Tibial nerve (tissue), 4 donors: ENCODE results near the gene CEP85L. TPM values are rescaled to one million over a fixed set of nuclear protein-coding genes. Genes with fewer than 3 reads are reported as not detected.

Source experiments
- DNase-seq, 2 donors: peaks; one replicate each; pipeline ENCODE4 v3.0.0-alpha.2; 2019; ENCODE audit warnings: low spot score in 2 of 2
- H3K27ac ChIP-seq, 4 donors: fragments of 200-600 bp; sonication (generic) in 3 of 4; one replicate each; pipeline ENCODE4 v1.5.1; 2017 to 2019; ENCODE audit warnings: mild to moderate bottlenecking in 1 of 4
- H3K27me3 ChIP-seq, 2 donors: fragments of 200-600 bp; sonication (generic) in 1 of 2; one replicate each; pipeline versions ENCODE4 v1.5.1 to v1.6.0; 2017 to 2019
- H3K36me3 ChIP-seq, 3 donors: fragments of 200-600 bp; sonication (generic); one replicate each; pipeline ENCODE4 v1.5.1; 2018 to 2019
- H3K4me1 ChIP-seq, 4 donors: fragments of 200-600 bp; sonication (generic) in 3 of 4; one replicate each; pipeline ENCODE4 v1.5.1; 2017 to 2019
- H3K4me3 ChIP-seq, 4 donors: fragments of 200-600 bp; sonication (generic) in 3 of 4; one replicate each; pipeline ENCODE4 v1.5.1; 2017 to 2019; ENCODE audit warnings: mild to moderate bottlenecking in 1 of 4, moderate library complexity in 1 of 4
- H3K9me3 ChIP-seq, 4 donors: fragments of 200-600 bp; sonication (generic) in 3 of 4; one replicate each; pipeline ENCODE4 v1.5.1; 2017 to 2019
- EP300 ChIP-seq, 2 donors: sonication (generic); formaldehyde crosslinking; IDR thresholded peaks; one replicate each; pipeline ENCODE4 v1.6.1; 2017; ENCODE audit warnings: antibody characterized with exemption in 2 of 2, mild to moderate bottlenecking in 1 of 2
- POLR2A ChIP-seq, 2 donors: fragments of 450-650 bp; IDR thresholded peaks; one replicate each; pipeline ENCODE4 v1.6.1; 2017; ENCODE audit warnings: antibody characterized with exemption in 2 of 2, mild to moderate bottlenecking in 2 of 2, moderate library complexity in 2 of 2
- WGBS, 2 donors: methylation state at CpG; one replicate each; pipeline ENCODE4 v1.1.5; 2018; 5-methylcytosine and 5-hydroxymethylcytosine counted together
- total RNA-seq, 4 donors: library from RNA; depleted of rRNA; stranded (reverse); fragments of >200 nt; gene quantifications; one replicate each; pipeline ENCODE4 v1.1.0, GENCODE V29; 2016
- TF ChIP-seq, protein P1 (sequence below), 5 experiments: fragments of 200-600 bp in 3 of 5; fragments of 450-650 bp in 2 of 5; sonication (generic) in 3 of 5; IDR thresholded peaks; one replicate each; pipeline ENCODE4 v1.5.1; 2016 to 2019; ENCODE audit warnings: antibody characterized with exemption in 5 of 5, mild to moderate bottlenecking in 3 of 5, moderate library complexity in 2 of 5

Gene CEP85L
- total RNA-seq, 4 donors from 2014 or later, result 26.7 to 47.4 (median 37.8) TPM

DNA sequence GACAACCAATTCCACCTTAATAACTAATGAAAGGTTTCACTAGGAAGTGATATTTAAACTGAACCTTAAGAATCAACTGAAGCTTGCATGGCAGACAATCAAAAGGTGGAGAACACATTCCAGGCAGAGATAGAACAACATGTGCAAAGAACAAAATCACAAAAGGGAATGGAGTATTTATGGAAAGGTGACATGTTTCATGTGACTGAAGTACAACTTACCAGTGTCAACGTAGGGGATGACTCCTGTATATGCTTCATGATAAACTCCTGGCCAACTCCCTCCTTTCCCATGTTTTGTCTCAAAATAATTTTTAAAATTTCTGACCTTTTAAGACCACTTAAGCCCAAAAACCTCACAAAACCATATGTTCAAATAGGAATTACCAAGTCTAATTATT lies 96.7 kb downstream of the CEP85L start:
- TF ChIP-seq EP300 (IDR thresholded peaks at IDR 0.05), result no peak
- TF ChIP-seq, protein P1, sequence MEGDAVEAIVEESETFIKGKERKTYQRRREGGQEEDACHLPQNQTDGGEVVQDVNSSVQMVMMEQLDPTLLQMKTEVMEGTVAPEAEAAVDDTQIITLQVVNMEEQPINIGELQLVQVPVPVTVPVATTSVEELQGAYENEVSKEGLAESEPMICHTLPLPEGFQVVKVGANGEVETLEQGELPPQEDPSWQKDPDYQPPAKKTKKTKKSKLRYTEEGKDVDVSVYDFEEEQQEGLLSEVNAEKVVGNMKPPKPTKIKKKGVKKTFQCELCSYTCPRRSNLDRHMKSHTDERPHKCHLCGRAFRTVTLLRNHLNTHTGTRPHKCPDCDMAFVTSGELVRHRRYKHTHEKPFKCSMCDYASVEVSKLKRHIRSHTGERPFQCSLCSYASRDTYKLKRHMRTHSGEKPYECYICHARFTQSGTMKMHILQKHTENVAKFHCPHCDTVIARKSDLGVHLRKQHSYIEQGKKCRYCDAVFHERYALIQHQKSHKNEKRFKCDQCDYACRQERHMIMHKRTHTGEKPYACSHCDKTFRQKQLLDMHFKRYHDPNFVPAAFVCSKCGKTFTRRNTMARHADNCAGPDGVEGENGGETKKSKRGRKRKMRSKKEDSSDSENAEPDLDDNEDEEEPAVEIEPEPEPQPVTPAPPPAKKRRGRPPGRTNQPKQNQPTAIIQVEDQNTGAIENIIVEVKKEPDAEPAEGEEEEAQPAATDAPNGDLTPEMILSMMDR (IDR thresholded peaks at IDR 0.05), result no peak
- no peak for TF ChIP-seq POLR2A (IDR thresholded peaks at IDR 0.05)
- Histone ChIP-seq H3K4me3 (no peak overlapping the region), H3K36me3 (peaks cover 0 to 14% (median 0%) of the 10 kb centered on the region in 3 donors), H3K4me1 (peaks cover 4 to 62% (median 15%) of the 10 kb centered on the region in 4 donors), H3K27me3 (no peaks in the 10 kb centered on the region), H3K27ac (no peak overlapping the region), H3K9me3 (no peaks in the 10 kb centered on the region)
- WGBS, 2 donors, result 61 to 67% methylated on average over 1 of the region's 1 CpG
- no peak for DNase-seq

- Histone ChIP-seq H3K36me3 (peaks cover 0 to 14% (median 0%) of the 10 kb centered on the region in 3 donors), H3K27ac (no peak overlapping the region), H3K27me3 (no peaks in the 10 kb centered on the region), H3K4me3 (no peak overlapping the region), H3K4me1 (peaks cover 0 to 61% (median 8%) of the 10 kb centered on the region in 4 donors), H3K9me3 (no peaks in the 10 kb centered on the region)
- TF ChIP-seq, protein P1 (IDR thresholded peaks at IDR 0.05), result no peak
- no peak for TF ChIP-seq EP300 (IDR thresholded peaks at IDR 0.05)
- no peak for TF ChIP-seq POLR2A (IDR thresholded peaks at IDR 0.05)
- DNase-seq, result no peak
- WGBS, 2 donors, result 24 to 31% methylated on average over 1 of the region's 1 CpG
These were observed 98.3 kb downstream of the CEP85L start for GRCh38 chr6:118553132-118553531.

- Histone ChIP-seq H3K4me1 (peaks cover 0 to 71% (median 8%) of the 10 kb centered on the region in 4 donors), H3K36me3 (peaks cover 0 to 14% (median 0%) of the 10 kb centered on the region in 3 donors), H3K9me3 (no peaks in the 10 kb centered on the region), H3K27ac (peak overlapping the region in 2 of 4 donors; percentile 9 to 32), H3K27me3 (no peaks in the 10 kb centered on the region), H3K4me3 (no peak overlapping the region)
- TF ChIP-seq, protein P1 (IDR thresholded peaks at IDR 0.05), result peak; percentile 42 to 60 (median 50)
- no peak for TF ChIP-seq POLR2A (IDR thresholded peaks at IDR 0.05)
- TF ChIP-seq EP300 (IDR thresholded peaks at IDR 0.05), result no peak
- WGBS, 2 donors, result 20 to 21% methylated on average over 3 of the region's 3 CpGs
- DNase-seq, result no peak
These were observed 100.0 kb downstream of the CEP85L start for GRCh38 chr6:118551063-118552053.

DNA sequence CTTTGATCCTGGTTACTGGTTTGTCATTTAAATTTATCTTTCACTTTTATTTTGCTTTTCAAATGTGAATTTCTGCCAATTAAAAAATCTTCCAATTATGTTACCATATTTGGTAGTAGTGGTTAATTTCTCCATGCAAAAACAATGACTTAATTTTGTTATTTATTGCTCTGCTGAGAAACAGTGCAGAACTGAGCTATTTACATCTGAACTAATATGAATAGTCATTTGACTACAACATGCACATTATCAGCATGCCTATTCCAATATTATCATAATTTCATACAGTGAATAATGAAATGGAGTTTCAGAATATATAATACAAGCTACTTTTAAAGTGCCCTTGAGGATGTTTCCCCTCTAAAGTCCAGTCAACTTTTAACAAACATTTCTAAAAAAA lies 102.8 kb downstream of the CEP85L start:
- no peaks in the 10 kb centered on the region for H3K36me3 ChIP-seq
- H3K4me1 ChIP-seq, result peaks cover 0 to 78% (median 8%) of the 10 kb centered on the region in 4 donors
- H3K27me3 ChIP-seq, result no peaks in the 10 kb centered on the region
- peak overlapping the region in 1 of 4 donors; percentile 28 for H3K4me3 ChIP-seq
- peak overlapping the region in 2 of 4 donors; percentile 6 to 7 for H3K27ac ChIP-seq
- H3K9me3 ChIP-seq, result no peaks in the 10 kb centered on the region
- DNase-seq, result no peak
- TF ChIP-seq, protein P1 (IDR thresholded peaks at IDR 0.05), result no peak
- TF ChIP-seq EP300 (IDR thresholded peaks at IDR 0.05) (no peak), POLR2A (IDR thresholded peaks at IDR 0.05) (no peak)

GRCh38 chr6:118548136-118548535 lies 103.3 kb downstream of the CEP85L start, which contains the start of gene PLN:
PLN (plus strand) TSS chr6:118548296; CDS start chr6:118558922, 10,626 bp downstream.
- H3K9me3 ChIP-seq, result no peaks in the 10 kb centered on the region
- no peaks in the 10 kb centered on the region for H3K27me3 ChIP-seq
- DNase-seq, result no peak
- 89 to 92% methylated on average over 3 of the region's 3 CpGs for WGBS, 2 donors
- peak within 1 kb of the TSS in 2 of 4 donors; percentile 6 to 7 for H3K27ac ChIP-seq
- peak within 1 kb of the TSS in 1 of 4 donors; percentile 28 for H3K4me3 ChIP-seq
- peaks cover 0 to 73% (median 8%) of the 10 kb centered on the region in 4 donors for H3K4me1 ChIP-seq
- TF ChIP-seq EP300 (IDR thresholded peaks at IDR 0.05) (no peak), POLR2A (IDR thresholded peaks at IDR 0.05) (no peak)
- TF ChIP-seq, protein P1 (IDR thresholded peaks at IDR 0.05), result no peak
- no peaks in the 10 kb centered on the region for H3K36me3 ChIP-seq
